ENCODE data around the gene AFAP1L1. TPM values are rescaled to one million over a fixed set of nuclear protein-coding genes. Genes with fewer than 3 reads are reported as not detected.

The AFAP1L1 gene
- total RNA-seq, 4 donors from 2014 or later: 10.3 to 20.6 (median 14.0) TPM

DNA sequence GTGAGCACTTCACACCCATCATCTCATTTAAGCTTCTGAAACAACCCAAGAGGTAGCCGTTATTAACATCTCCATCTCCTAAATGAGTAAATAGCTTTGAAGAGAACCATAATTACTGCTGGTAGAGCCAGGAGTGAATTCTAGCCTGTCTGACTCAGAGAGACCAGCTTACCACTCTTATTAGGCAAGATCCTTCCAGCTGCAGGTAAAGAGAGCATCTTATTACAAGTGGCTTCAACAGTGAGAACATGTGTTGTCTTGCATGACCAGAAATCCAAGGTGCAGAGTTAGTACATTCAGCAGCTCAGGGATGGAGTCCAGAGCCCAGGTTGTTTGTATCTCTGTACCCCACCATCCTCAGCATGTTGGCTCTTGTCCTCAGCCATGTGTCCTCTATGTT, 10.9 kb upstream of the AFAP1L1 start:
- WGBS, 2 donors (ENCODE audit: low coverage in 1 of 2): 93% methylated on average over 1 of the region's 1 CpG; no CpG with 5 or more reads in 1 of the 2 donors
- H3K27ac ChIP-seq: no peak overlapping the region

DNA sequence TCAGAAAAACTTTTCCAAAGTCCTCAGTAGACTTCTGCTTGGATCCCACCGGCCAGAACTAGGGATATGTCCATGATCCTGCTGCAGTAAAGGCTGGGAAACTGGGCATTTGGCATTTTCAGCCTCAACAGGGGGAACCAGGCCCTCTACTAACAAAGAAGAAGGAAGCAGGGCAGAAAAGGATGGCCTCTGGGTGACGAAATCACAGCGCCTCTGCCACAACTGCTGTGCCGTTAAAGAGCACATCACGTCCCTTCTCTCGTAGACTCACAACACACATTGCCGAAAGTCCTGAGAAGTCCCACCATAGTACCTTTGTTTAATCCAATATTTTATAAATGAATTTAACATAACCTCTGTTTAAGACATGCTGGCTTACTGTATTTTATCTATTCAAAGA, 10.4 kb upstream of the AFAP1L1 start:
- TF ChIP-seq POLR2AphosphoS5 (IDR thresholded peaks at IDR 0.05) (no peak), CTCF (IDR thresholded peaks at IDR 0.05) (no peak), POLR2A (IDR thresholded peaks at IDR 0.05) (no peak), EP300 (IDR thresholded peaks at IDR 0.05) (no peak)
- no peaks in the 10 kb centered on the region for H3K9me3 ChIP-seq
- no peak overlapping the region for H3K27ac ChIP-seq

More for the DNA sequence above, 10.9 kb upstream of the AFAP1L1 start:
- peaks cover 0 to 17% of the 10 kb centered on the region in 2 donors for H3K36me3 ChIP-seq
- no peaks in the 10 kb centered on the region for H3K9me3 ChIP-seq
- peaks cover 5% of the 10 kb centered on the region for H3K27me3 ChIP-seq
- no peak overlapping the region for H3K4me3 ChIP-seq
- H3K4me1 ChIP-seq: peaks cover 0 to 4% (median 0%) of the 10 kb centered on the region in 3 donors
- TF ChIP-seq POLR2AphosphoS5 (IDR thresholded peaks at IDR 0.05) (no peak), CTCF (IDR thresholded peaks at IDR 0.05) (no peak), POLR2A (IDR thresholded peaks at IDR 0.05) (no peak), EP300 (IDR thresholded peaks at IDR 0.05) (no peak)
- ATAC-seq: no peak

DNA sequence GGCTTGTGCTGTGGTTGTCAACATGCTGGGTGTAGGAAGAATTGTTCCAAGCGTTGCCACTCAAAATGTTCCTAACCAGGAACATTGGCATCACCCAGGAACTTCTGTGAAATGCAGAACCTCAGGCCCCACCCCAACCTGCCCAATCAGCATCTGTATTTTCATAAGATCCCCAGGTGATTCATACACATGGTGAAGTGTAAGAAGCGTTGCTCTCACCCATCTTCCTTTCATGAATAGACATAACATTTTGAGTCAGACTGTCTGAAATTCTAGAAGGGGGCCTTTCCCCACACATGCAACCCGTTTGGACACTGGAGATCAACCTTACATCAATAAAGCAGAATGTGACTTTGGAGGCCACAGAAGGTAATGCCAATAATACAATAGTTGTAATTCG, 9.3 kb upstream of the AFAP1L1 start:
- H3K4me3 ChIP-seq: no peak overlapping the region
- peaks cover 0 to 7% (median 0%) of the 10 kb centered on the region in 3 donors for H3K4me1 ChIP-seq
- H3K27ac ChIP-seq: no peak overlapping the region
- H3K36me3 ChIP-seq: peaks cover 0 to 14% of the 10 kb centered on the region in 2 donors
- TF ChIP-seq CTCF (IDR thresholded peaks at IDR 0.05) (no peak), EP300 (IDR thresholded peaks at IDR 0.05) (no peak), POLR2A (IDR thresholded peaks at IDR 0.05) (no peak)
- H3K9me3 ChIP-seq: no peaks in the 10 kb centered on the region
- 66 to 83% methylated on average over 1 to 3 of the region's 4 CpGs for WGBS, 2 donors (ENCODE audit: low coverage in 1 of 2)
- ATAC-seq: no peak
- H3K27me3 ChIP-seq: peaks cover 5% of the 10 kb centered on the region

More for the DNA sequence above, 10.4 kb upstream of the AFAP1L1 start:
- H3K36me3 ChIP-seq: peaks cover 0 to 14% of the 10 kb centered on the region in 2 donors
- peaks cover 0 to 7% (median 0%) of the 10 kb centered on the region in 3 donors for H3K4me1 ChIP-seq
- H3K4me3 ChIP-seq: no peak overlapping the region
- 64 to 68% methylated on average over 6 of the region's 7 CpGs for WGBS, 2 donors (ENCODE audit: low coverage in 1 of 2)
- ATAC-seq: no peak
- H3K27me3 ChIP-seq: peaks cover 5% of the 10 kb centered on the region

GRCh38 chr5:149264439-149265067, 7.1 kb upstream of the AFAP1L1 start:
- Histone ChIP-seq H3K27ac (no peak overlapping the region), H3K4me3 (no peak overlapping the region), H3K9me3 (peaks cover 0 to 14% (median 0%) of the 10 kb centered on the region in 3 donors), H3K36me3 (no peaks in the 10 kb centered on the region), H3K27me3 (peaks cover 5% of the 10 kb centered on the region), H3K4me1 (peaks cover 0 to 7% (median 0%) of the 10 kb centered on the region in 3 donors)
- TF ChIP-seq CTCF (IDR thresholded peaks at IDR 0.05) (peak in 2 of 4 experiments; percentile 9 to 30), POLR2A (IDR thresholded peaks at IDR 0.05) (no peak)
- no peak for ATAC-seq
- WGBS, 2 donors (ENCODE audit: low coverage in 1 of 2): 25 to 42% methylated on average over 6 to 11 of the region's 12 CpGs

GRCh38 chr5:149265068-149265465, 6.6 kb upstream of the AFAP1L1 start:
- Histone ChIP-seq H3K4me1 (peaks cover 0 to 7% (median 0%) of the 10 kb centered on the region in 3 donors), H3K36me3 (no peaks in the 10 kb centered on the region), H3K27me3 (peaks cover 5% of the 10 kb centered on the region), H3K4me3 (no peak overlapping the region), H3K27ac (no peak overlapping the region), H3K9me3 (peaks cover 0 to 14% (median 0%) of the 10 kb centered on the region in 3 donors)
- TF ChIP-seq POLR2AphosphoS5 (IDR thresholded peaks at IDR 0.05) (no peak), CTCF (IDR thresholded peaks at IDR 0.05) (no peak), POLR2A (IDR thresholded peaks at IDR 0.05) (no peak), EP300 (IDR thresholded peaks at IDR 0.05) (no peak)
- 89 to 100% methylated on average over 1 to 5 of the region's 7 CpGs for WGBS, 2 donors (ENCODE audit: low coverage in 1 of 2)
- no peak for ATAC-seq
